Activated T-helper 1 cell treated with anti-CD3 and anti-CD28 coated beads, Interleukin-2, amount 50 U/mL, for 16 hours (primary cell): ENCODE measurements around the gene ZBTB34.

Source experiments
- DNase-seq, 2 donors: peaks; one replicate each; pipeline ENCODE4 v3.0.0-alpha.2; 2020; ENCODE audit warnings: low read depth in 1 of 2, low spot score in 1 of 2

ZBTB34 gene

DNA sequence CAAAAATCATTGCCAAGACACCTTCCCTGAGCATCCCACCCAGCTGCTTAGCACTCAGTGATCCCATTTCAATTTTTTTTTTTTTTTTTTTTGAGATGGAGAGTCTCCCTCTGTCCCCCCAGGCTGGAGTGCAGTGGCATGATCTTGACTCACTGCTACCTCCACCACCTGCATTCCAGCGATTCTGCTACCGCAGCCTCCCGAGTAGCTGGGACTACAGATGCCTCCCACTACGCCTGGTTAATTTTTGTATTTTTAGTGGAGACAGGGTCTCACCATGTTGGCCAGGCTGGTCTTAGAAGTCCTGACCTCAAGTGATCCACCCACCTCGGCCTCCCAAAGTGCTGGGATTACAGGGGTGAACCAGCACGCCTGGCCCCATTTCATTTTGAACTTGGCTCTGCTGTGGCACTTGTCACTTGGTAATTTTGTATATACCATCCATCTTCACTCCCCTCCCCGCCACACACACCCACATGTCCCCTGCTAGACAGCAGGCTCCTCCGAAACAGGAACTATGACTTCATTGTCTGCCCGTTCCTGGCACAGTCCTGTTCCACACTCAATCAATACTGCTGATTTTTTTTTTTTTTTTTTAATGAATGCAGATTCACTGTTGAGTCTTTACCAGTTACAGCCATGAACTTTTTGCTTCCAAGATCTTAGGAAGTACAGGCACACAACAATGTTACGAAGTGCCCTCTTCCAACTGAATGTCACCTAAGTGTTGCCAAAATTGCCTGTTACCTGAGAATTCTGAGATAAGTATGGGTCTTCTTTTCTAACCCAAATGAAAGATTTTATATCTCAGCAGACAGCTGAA lies 17.3 kb upstream of the ZBTB34 start:
- DNase-seq, result no peak

DNA sequence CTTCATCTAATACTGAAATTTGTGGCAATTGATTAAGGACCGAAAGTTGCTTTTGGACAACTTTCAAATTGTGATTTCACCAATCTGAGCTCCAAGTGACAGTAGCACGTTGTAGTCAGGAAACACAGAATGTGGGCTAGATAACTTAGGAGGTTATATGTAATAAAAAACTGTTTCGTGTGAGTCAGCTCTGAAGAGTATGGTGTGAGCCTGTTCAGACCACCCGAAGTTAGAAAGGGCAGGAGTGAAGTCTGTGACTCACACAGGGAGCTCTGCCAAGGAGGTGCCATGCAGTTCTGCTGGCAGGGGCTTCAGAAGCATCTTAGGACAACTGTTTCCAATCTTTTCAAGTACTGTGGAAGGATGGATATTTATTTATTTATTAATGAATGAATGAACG lies 16.4 kb upstream of the ZBTB34 start:
- no peak for DNase-seq

DNA sequence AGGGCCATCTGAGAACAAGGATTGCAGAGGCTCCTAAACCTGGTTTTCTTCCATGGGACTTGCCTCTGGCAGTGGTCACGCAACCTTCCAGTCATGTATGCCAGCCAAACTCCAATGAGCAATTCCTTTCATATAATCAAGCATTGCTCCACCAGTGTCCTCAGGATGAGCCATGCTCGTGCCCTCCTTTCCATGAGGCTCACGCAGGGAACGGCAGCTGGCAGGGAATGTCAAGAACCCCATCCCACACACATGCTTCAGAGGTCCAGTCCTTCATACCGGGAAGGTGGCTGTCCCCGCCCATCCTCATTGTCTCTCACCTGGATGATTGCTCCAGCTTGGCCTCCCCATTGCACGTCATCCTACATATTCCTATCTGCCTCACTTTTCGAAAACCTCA lies 13.4 kb upstream of the ZBTB34 start:
- DNase-seq, result no peak

DNA sequence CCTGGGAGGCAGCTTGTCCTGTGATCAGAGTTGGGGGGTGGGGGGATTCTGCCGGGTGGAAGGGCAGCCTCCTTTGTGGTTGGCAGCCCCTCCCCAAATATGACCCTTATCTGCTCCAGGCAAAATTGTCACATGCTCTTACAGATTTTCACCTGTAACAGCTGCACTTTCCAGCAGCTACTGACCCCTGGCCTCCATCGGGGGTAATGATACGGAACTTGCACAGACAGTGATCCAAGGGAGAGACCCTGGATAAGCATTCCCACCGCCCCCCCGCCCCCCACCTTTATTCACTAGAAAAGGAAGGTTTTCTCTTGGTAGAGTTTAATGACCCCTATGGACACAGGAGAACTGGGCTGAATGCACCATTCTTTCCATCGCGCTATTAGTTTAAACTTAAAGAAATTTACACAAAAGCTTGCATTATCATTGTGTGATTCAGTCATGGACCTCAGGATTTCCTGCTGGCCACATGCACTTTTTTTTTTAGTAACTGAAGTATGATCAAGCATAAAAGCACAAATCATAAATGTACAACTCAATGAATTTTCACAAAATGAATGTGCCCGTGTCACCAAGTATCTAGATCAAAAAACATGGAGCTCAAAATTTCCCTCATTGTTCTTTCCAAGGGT lies 10.7 kb upstream of the ZBTB34 start:
- DNase-seq, result no peak

DNA sequence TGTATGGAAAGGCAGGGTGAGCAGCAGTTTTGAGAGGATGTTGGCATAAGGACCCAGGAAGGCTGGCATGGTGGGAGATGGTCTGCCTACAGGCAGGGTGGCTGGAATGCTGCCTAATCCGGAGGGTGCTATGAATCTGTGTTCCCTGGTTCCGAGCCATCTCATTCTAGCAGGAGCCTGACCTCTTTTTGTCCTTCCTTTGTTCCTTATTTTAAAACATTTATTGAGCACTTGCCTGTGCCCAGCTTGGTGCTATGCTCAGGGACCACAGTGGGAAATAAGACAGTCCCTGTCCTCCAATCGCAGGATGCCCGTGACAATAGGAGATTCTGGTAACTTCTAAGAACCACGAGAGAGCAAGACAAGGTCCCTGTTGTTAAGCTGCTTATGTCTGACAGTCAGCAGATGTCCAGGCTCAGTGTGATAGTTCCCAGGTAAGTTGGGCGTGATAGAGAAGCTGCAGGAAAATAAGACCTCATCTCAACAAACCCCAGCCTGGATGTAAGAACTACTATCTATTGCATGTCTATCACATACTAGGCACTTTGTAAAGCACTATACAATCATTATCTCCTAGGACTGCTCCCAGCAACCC lies 9.1 kb upstream of the ZBTB34 start:
- no peak for DNase-seq

DNA sequence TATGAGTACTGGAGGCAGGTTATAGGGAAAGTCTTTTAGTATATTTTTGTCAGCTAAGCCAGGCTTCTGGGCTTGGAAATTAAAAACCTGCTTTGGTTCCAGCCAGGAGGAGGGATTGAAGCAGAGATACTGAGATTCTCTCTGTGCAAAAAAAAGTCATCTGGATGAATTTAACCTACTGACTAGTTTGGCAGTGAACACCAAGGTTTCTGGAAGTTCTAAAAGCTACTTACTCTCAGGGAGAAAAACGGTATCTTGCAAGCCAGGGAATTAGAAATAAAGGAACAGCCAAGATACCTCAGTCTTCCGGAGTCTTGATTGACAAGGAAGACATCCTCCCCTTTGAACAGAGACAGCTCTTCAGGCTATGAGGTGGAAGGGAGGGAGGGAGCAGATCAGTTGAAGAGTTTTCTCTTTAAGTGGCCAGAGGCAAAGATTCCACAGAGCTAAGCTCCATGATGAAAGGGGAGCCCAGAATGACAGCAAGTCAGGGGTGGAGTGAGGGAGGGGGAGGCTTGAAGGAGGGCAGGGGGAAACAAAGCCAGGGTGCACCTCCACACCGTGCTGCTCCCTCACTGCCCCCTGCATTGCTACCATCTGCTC lies 8.3 kb upstream of the ZBTB34 start:
- no peak for DNase-seq

DNA sequence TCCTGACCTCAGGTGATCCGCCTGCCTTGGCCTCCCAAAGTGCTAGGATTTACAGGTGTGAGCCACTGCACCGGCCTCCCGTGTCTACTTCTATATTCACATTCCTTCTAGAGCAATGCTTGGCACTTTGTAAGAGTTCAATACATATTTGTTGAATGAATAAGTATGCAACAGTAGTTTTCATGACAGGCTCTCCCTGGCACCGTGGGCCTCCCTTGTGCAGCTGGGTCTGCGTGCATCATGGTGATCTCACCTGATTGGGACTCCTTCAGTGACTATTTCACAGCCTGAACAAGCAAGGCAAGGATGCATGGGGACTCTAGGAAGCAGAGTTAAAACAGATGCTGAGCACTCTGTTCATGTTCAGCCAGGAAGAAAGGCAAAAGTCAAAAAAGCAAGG lies 6.8 kb upstream of the ZBTB34 start:
- DNase-seq, result no peak

DNA sequence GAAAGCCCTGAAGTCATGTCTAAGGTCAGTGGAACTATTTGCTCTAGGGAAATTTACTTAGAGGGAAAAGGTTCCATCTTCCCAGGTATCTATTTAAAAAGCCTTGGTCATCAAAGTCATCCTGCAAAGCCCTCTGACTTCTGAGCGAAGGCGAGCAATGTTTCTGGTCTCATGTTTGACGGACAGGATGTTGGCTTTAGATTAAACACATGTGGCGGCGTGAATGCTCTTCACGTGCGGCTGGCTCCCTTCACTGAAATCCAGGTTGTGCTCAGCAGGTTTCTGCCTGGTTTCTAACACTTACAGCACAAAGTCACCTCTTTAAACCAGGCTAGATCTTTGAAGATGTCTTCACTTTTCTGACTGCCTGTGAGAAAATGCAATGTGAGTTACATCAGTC lies 5.7 kb upstream of the ZBTB34 start:
- no peak for DNase-seq

DNA sequence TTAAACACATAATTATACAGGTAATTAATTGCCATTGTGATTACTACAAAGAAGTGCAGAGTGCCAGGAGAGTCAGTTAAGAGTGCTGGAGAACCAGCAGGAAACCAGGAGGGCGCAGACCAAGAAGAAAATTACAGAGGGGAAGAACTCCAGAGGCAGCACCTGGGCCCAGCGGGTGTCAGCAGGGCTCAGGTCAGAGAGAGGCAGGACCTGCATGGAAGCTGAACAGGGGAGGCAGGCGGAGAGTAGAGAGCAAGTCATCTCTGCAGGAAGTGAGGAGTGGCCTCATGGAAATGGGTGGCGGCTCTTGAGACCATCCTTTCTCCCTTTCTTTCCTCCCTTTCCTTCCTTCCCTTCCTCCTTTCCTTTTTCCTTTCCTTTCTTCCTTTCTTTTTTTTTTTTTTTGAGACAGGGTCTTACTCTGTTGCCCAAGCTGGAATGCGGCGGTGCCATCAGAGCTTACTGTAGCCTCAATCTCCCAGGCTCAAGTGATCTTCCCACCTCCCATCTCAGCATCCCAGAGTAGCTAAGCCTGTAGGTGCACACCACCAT lies 4.0 kb upstream of the ZBTB34 start:
- no peak for DNase-seq

DNA sequence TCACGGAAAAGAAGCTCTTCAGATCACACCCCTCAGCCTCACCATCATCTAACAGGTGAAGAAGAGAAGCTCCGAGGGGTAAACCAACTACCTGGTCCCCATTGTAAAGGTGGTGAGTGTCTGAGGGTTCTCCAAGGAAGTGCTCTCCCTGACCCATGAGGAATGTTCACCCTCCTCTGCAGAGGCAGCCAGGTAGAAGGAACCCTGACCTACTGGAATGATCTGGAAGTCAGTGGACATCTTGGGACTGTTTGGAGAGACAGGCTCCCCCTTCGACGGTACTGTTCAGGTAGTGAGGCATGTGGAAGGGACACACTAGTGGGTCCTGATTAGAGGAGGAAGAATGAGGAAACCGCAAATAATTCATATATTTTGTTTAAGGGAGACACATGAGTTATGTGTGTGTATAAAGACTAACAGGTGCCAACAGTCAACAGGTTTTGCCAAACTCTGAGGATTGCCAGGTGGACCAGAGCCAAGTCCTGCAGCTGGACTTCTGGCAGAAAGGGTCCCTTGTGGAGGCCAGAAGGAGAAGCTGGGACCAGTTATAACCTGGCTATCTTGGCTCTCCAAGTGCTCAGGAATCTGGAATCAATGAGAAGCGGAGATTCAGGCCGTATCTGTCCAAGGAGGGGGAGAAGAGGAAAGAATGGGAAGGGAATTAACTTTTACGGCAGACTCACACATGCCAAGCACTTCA lies 3.0 kb upstream of the ZBTB34 start:
- no peak for DNase-seq

DNA sequence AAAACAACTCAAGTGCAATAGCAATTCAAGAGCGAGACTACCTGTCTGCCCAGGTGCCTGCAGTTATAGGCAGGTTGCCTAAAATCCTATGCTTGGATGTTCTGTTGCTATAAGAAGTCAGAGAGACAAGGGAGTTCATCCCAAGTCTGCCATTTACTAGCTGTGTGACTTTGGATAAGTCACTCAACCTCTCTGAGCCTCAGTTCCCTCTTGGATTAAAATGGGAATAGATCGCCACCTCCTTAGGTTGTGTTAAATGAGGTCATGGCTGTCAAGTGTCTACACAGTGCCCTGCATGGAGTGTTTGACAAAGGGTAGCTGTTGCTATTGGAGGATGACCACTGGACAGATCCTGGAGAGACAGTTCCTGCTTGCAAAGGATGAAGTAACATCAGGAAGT lies 1.3 kb upstream of the ZBTB34 start:
- DNase-seq, result no peak

DNA sequence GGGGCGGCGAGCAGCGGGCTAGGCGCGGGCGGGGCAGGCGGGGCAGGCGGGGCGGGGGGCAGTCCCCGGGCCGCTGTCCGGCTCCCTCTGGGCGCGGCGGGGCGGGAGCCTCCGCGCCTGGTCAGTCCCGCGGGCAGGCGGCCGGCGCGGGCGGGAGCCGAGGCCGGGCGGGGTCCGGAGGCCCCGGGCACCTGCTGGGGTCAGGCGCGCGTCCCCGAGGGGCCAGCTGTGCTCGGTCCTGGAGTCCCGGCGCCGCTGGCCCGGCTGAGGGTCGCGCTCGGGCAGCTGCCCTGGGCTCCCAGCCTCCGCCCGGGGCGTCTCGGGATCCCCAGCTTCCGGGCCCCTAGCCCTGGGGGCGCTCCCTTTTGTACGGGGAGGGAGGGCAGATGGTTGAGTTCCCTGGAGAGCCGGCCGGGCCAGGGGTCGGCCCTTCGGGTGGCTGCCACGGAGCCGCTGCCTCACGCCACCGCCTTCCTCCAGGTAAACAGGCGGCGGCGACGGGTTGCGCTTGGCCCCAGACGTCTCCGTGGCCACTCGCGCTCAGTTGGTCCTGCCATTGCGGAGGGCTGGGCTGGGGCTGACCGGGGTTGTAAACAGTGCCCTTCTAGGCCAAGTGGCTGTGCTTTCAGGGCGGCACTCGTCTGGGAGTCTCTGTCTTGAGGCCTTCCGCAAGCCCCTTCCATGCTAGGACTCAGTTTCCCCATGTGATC lies 473 bp downstream of the ZBTB34 start:
- DNase-seq, result no peak

DNA sequence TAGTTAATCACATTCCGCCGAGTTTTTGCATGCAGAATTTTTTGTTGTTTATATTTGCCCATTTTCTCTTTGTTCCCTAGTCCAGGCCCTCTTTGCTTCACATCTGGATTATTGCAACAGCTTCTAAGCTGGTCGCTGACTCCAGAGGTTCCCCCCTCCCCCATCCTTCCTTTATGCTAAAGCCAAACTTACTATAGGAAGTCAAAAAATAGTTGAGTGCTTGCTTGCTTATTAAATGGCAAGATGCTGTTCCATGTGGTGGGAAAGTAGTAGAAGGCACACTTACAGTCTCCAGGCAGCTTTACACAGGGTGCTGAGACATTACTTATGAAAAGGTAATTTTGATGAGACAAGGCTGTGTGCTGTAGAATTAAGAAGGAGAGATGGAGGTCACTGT lies 1.3 kb downstream of the ZBTB34 start:
- no peak for DNase-seq

DNA sequence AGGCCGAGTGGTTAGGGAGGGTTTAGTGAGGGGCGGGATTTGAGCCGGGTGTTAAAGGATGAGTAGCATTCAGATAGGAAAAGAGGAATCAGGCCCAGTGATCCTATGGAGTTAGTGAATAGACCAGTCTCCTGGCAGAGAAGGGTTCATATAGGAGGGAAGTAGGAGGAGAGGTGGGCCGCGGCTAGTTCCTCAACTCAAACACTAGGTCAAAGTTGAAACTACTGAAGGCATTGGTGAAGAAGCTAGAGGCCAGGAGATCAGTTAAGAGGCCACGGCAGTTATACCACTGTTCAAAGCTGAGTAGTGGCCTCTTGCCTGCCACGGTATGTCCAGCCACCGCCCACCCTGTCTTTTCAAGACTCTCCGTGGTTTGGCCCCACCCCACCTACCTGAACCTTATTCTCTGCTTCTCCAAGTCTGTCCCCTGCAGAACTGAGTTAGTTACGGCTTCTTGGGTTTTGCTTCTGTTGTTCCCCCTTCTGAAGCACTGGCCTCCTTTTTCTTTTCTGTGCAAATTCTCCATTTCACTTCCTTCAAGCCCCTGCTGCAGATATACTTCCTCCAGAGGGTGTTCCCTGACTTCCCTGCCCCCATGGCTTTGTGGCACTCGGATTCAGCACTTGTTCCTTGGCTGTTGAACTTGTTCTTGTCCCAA lies 1.8 kb downstream of the ZBTB34 start:
- DNase-seq, result no peak

DNA sequence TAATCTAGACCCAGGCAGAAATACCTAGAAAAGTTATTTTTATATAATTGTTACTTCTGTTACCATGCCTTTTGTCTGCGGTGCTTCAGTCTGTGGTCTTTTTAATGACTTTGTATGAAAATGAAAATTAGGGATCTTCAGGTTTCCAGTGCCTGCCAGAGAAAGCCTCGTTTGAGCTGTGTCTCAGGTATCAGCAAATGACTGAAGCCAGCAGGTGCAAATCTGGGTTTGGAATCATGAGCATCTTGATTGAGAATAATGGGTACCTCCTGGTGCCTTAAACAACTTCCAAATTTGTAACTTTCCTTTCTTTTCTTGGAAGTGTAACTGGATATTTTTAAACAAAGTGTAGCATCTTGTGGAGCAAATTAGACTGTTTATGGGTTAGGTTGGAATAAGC lies 4.3 kb downstream of the ZBTB34 start:
- no peak for DNase-seq

DNA sequence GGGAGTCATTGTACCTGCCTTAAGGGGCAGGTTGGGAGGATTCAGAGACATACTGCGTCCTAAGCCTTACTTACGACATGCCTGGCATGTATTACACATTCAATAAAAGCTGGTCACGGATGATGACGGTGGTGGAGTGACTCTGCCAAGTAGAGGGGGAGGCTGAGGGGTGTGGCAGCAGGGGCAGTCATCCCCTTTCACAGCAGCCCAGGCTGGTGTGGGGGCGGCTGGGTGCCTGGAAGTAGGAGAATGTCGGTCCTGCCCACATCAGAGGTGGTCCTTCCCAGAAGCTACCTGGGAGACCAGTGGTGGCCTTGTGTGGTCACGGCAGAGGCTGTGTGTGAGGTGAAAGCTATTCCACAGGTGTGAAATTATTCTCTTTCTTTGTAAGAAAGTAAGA lies 8.9 kb downstream of the ZBTB34 start:
- no peak for DNase-seq

DNA sequence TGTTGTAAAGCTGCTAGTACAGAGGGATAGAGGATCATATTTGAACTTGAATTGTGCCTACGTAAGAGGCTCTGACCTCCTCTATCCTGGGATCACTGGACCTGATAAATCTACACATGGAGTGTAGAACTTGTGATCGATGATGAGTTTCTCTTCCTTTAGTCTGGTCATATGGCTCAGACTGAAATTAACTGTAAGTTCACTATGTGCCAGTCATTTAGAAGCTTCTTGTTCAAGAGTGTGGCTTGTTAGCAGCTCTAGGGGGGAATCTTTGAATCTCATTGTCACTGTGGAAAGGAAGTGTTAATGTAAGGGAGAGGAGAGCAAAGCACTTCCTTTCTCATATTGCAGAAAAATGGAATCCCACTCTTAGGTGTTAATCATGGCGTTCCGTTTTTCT lies 12.1 kb downstream of the ZBTB34 start:
- DNase-seq, result no peak

DNA sequence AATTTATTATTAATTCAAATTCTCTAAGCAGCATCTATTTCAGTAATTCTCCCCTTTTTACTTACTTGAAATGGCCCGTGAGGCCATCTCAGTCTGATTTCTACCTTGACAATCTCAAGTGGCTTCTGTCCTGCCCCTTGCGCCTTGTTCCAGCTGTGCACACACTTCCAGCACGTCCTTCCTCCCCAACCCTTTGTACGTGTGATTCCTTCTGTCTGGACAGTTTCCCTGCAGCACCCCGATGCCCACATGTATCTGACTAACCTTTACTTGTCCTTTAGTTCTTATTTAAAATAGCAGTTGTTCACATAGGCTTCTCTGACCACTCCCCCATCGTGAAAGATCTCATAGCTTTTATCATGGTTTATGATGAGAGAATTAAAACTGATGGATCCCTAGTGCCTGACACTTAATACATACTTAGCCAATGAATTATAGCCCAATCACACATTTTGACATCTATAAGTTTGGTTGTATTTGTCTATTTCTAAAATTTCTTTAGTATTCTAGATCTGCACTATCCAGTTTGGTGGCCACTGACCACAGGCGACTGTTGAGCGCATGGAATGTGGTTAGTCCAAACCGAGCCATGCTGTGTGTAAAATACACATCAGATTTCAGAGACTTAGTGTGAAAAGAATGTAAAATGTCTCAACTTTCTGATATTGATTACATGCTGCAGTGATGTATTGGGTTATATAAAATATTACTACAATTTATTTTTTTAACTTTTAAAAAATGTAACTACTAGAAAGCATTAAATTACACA lies 14.3 kb downstream of the ZBTB34 start:
- DNase-seq, result no peak

DNA sequence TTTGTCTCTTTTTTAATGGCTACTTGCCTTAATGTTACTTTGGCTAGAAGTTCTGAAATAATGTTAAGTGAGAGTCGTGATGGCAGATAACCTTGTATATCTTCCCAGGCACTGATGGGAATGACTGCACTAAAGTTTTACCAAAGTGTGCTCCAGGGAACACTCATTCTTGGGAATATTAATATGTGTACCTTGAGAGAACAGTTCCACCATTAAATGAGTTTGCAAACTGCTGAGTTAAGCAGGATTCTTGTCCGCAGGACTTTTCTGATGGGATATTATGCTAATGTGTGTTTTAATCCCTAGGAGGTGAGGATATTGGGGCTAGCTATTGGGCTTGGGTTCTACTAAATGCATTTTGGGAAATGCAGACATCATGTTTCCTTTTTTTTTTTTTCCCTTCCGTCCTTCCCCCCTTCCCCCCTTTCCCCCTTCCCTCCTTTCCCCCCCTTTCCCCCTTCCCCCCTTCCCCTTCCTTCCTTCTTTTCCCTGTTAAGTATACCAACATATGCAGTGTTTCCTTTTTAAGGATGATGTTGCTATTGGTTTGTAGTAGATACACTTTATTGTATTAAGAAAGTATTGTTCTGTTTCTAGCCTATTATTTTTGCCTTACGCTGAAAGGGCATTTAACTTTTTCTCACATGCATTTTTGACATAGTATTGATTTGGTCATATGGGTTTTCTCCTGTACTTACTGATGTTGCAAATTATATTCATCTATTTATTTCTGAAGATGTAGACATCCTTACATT lies 15.5 kb downstream of the ZBTB34 start:
- DNase-seq, result no peak
